HG02870 (cell line): Measurements from ENCODE around the gene DTWD1.
"Not testable (repeated sequence)": the region's sequence is repeated elsewhere in the genome, so short reads cannot be mapped to it uniquely, and the experiment has no call there.

Experiments used
- ATAC-seq: cut with Tn5 transposase; IDR thresholded peaks from one replicate; pipeline ENCODE4 v1.9.1; 2021; ENCODE audit warnings: mild to moderate bottlenecking, moderate library complexity; ENCODE audit not compliant: unreplicated experiment

Gene DTWD1, protein sequence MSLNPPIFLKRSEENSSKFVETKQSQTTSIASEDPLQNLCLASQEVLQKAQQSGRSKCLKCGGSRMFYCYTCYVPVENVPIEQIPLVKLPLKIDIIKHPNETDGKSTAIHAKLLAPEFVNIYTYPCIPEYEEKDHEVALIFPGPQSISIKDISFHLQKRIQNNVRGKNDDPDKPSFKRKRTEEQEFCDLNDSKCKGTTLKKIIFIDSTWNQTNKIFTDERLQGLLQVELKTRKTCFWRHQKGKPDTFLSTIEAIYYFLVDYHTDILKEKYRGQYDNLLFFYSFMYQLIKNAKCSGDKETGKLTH

DNA sequence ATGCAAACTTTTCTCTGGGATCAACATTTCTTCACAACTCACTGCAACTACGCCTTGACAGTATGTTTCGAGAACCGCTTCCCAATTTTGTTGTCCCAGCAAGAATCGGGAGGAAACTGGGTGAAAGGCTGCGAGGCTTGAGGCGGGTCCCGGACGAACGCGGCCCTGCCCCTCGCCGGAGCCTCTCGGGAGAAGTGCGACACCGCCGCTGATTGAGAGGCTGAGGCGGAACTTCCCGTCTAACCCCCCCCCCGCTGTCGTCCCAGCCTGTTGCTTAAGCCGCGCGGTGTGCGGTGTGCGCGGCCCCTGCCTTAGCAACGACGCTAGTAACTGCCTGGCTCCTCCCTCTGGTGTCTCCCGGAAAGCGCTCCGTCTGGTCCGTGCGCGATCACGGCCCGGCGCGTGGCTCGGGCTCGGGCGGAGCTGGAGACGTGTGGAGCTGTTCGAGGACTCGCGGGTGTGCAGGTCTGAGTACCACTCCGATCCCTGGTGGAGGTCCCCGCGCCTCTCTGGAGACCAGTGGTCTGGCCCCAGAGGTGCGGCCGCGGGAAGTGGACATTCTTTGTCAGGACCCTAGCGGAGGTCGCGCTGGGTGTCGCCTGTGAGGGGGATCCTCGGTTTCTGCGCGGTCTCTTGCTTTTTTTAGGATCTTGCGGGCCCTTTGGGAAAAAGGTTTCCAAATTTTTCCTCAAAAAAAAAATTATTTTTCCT, at the start of gene DTWD1, which contains the start of gene FAM227B:
Gene DTWD1 (plus strand): TSS at position 391 of the 711 bp plus-strand sequence. CDS start 4,120 bp downstream, outside the sequence.
Gene FAM227B (minus strand): TSS at position 161 of the 711 bp plus-strand sequence. CDS start 5,647 bp downstream, outside the sequence.
- ATAC-seq = peak; percentile 99

- no peak for ATAC-seq
Observed at GRCh38 chr15:49573421-49573820, 47.4 kb upstream of the DTWD1 start.

- ATAC-seq = no peak
Observed at GRCh38 chr15:49589030-49589429, 31.8 kb upstream of the DTWD1 start.

GRCh38 chr15:49592829-49593316, 28.0 kb upstream of the DTWD1 start:
- not testable (repeated sequence) for ATAC-seq

DNA sequence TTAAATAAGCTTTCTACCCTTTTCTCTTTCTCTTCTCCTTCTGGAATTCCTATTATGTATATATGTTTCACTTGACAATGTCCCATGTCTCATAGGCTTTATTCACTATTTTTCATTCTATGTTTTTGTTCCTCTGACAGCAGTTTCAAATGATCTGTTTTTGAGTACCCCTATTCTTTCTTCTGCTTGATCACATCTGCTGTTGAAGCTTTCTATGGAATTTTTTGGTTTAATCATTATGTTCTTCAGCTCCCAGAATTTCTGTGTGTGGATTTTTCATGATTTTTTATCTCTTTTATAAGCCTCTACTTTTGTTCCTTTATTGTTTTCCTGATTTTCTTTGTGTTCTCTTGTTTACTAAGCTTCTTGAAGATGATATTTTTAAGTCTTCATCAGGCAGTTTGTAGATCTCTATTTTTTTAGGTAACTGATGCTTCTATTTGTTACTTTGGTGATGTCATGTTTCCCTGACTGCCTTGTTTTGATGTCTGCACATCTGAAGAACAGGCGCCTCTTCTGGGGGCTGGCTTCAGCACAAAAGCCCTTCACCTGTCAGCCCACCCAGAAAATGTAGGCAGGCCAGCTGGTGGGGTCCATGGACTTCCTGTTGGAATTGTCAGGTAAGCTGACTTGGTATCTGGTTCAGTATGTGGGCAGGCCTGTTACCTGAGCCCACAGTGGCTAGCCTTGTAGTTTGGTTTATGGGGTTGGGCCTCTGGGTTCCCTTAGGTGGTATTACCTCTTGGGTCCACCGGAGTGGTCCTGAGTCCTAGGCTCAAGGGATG, 16.0 kb upstream of the DTWD1 start:
- ATAC-seq = no peak

GRCh38 chr15:49605588-49605987, 15.3 kb upstream of the DTWD1 start:
- ATAC-seq = no peak

DNA sequence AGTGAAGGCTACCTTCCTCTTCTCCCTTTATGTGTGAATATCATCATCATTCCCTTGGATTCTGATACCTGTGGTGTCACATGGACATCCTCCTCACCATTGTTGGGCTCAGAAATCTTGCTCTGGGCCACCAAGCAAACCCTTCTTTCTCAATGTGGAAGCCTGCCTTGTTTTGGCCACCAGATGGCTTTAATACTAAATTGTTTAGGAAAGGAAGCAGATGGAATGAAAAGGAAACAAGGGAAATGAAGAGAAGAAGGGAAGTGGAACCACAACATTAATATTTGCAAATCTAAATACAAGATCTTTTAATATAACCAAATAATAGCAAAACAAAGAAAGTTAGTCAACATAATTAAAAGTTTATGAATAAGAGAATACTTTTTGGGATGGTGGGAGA, 14.3 kb upstream of the DTWD1 start:
- ATAC-seq = no peak

GRCh38 chr15:49610157-49610918, 10.5 kb upstream of the DTWD1 start:
- ATAC-seq = no peak

DNA sequence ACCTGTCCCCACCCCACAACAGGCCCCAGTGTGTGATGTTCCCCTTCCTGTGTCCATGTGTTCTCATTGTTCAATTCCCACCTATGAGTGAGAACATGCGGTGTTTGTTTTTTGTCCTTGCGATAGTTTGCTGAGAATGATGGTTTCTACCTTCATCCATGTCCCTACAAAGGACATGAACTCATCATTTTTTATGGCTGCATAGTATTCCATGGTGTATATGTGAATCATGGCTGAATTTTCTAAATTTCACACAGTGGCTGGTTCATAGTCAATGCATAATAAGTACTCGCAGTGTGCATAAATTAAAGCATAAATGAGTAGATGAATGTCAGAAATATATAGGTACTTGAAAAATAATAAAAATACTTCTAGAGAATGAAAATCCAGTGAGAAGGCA, 8.6 kb upstream of the DTWD1 start:
- ATAC-seq = not testable (repeated sequence)

DNA sequence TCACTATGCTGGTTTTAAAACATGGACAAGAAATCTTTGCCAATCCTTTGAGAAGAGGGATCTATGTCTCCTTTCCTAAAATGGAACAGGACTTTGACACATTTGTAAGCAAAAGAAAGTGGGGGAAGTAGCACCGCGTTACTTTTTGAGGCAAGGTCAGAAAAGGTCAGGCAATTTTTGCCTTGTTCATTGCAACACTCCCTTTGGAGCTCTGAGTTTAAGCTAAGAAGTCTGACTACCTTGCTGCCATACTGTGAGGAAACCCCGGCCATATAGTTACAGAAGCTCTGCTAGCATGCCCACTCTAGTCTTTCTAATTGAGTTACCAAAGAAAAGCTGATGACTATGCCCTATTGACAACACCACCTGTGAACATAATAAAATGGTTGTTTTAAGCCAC, 1.6 kb upstream of the DTWD1 start:
- no peak for ATAC-seq

DNA sequence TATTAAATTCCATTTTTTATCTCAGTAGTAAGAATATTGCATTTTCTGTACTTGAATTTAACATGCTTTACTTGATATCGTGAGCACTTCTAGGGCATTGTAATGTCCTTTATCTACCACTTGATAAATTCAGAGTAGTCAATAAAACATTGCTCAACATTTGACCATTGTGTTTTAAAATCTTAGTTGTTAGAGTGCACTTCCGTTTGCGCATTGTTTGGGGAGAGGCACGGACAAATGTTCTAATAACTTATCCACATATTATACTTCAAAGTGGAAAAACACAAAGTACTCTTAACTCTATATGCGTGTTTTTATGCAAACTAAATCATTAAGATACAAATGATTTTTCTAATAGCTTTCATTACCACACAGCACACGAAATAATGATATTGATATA, 649 bp upstream of the DTWD1 start:
- ATAC-seq = no peak

- ATAC-seq = no peak
Observed at GRCh38 chr15:49621401-49621811, 558 bp downstream of the DTWD1 start.

DNA sequence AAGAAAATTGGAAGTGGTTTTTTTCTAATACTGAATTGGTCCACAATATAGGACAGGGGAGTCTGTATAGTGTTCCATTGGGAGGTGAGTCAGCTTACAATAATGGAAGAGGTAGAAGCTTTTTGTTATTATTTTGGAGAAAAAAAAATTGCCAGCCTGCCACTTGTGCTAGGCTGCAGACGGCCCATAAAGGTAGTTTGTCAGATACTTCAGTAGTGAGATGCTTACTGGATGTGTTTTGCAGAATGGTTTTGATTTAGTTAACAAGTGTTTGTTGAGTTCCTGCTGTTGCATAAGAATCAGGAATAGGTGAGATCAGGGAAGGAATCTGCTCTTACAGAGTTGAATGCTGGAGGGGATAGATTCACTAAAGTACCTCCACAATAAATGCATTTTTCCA, 1.0 kb downstream of the DTWD1 start:
- no peak for ATAC-seq

- no peak for ATAC-seq
Observed at GRCh38 chr15:49622561-49622960, 1.7 kb downstream of the DTWD1 start.

DNA sequence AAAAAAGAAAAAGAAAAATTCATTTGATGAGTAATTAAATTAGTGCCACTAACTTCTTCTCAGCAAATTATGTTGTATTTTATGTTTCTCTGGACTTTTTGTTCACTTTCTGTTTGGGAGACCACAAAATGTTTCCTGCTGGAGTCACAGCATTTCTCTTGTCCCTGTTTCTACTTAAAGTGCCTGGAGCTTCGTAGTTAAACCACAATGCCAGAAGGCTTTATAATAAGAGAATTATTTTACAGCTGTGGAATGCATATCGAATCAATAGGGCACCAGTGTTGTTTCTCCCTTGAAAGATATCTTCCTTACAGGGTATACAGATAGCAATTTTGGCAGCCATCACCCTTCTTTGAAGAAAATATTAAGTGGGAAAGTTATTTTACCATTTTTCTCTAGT, 3.2 kb downstream of the DTWD1 start:
- no peak for ATAC-seq

GRCh38 chr15:49625460-49626036, 4.7 kb downstream of the DTWD1 start:
- no peak for ATAC-seq

- no peak for ATAC-seq
Observed at GRCh38 chr15:49627407-49627877, 6.6 kb downstream of the DTWD1 start.

- no peak for ATAC-seq
Observed at GRCh38 chr15:49628379-49628778, 7.5 kb downstream of the DTWD1 start.

DNA sequence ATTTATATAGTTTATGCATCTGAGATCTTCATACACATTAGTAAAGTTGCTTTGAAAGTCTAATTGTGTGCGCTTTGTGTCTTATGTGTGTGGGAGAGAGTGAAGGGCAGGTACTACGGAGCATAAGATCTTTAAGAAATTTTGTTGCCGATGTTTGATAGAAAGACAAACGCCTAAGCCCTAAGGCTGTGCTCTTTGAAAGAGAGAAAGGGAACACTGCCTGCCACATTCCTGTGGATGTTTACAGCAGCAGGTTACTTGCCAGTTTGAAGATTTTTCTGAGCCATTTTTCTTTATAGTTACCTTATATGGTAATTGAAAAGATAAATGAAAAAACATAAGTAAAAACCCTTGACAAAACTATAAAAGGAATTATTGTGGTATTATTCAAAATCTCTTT, 17.0 kb downstream of the DTWD1 start:
- no peak for ATAC-seq

- no peak for ATAC-seq
Observed at GRCh38 chr15:49644364-49644794, 23.5 kb downstream of the DTWD1 start.
